K562 (cell line): Measurements from ENCODE around the gene CPVL. TPM values are rescaled to one million over a fixed set of nuclear protein-coding genes. Genes with fewer than 3 reads are reported as not detected.

Experiments
- ATAC-seq: fragments of 200-7000 bp; cut with Tn5 transposase; 3 replicates; pipeline ENCODE4 v1.9.1; 2020; ENCODE audit warnings: moderate library complexity
- BruUV-seq: library from RNA; stranded (reverse); fragments of 400-500 nt; replicated peaks from 2 replicates; lab custom pipeline; 2021; lab: Mats Ljungman, UMichigan
- CTCF ChIA-PET: fragments of 300-600 bp; formaldehyde crosslinking; extraction: SDS; loops from one replicate; lab custom pipeline; 2021; ENCODE audit warnings: low intra/inter-chr PET ratio; lab: Yijun Ruan, JAX
- POLR2A ChIA-PET: fragments of 300-600, 350-650 bp; sonication (Branson Sonifier 250); formaldehyde crosslinking; extraction: SDS; loops from one replicate; lab custom pipeline; 2021; ENCODE audit warnings: antibody characterized with exemption, inconsistent platforms; lab: Yijun Ruan, JAX
- DNase-seq, 4 experiments: peaks; one replicate each; pipeline versions ENCODE4 v3.0.0 to v3.0.0-alpha.2; 2011 to 2018; ENCODE audit warnings: low spot score in 3 of 4, mixed read lengths in 3 of 4; ENCODE audit errors: extremely low read depth in 1 of 4
- FAIRE-seq: peaks from 2 replicates; lab custom pipeline; 2011; peaks lifted over from hg19 to GRCh38; lab: Jason Lieb, UNC
- H2AFZ ChIP-seq: 2 replicates; pipeline ENCODE4 v1.6.0; 2011; ENCODE audit warnings: low read depth, low read length, control low read depth, inconsistent platforms
- H3K27ac ChIP-seq: fragments of 200-600 bp; 3 replicates; pipeline ENCODE4 v1.8.0; 2011; ENCODE audit warnings: low read depth, mild to moderate bottlenecking, control low read depth, inconsistent platforms, low read length, moderate library complexity, mixed read lengths; ENCODE audit errors: extremely low read depth
- H3K27me3 ChIP-seq, 2 experiments: fragments of 300-600 bp in 1 of 2; 2 replicates in 1 of 2; 3 replicates in 1 of 2; pipeline versions ENCODE4 v1.6.0 to v1.8.0; 2011; ENCODE audit warnings: inconsistent platforms in 2 of 2, low read length in 2 of 2, mild to moderate bottlenecking in 1 of 2, mixed read lengths in 1 of 2, moderate library complexity in 1 of 2; ENCODE audit not compliant: control insufficient read depth in 2 of 2, insufficient read depth in 2 of 2
- H3K36me3 ChIP-seq: fragments of 300-600 bp; 3 replicates; pipeline ENCODE4 v1.8.0; 2011; ENCODE audit warnings: mild to moderate bottlenecking, low read length, inconsistent platforms; ENCODE audit not compliant: control insufficient read depth, insufficient read depth
- H3K4me1 ChIP-seq, 2 experiments: fragments of 200-600 bp in 1 of 2; replicated peaks in 1 of 2; 2 replicates in 1 of 2; 3 replicates in 1 of 2; pipeline versions ENCODE4 v1.5.1 to v1.8.0; 2011; ENCODE audit warnings: inconsistent platforms in 2 of 2, low read length in 2 of 2, mild to moderate bottlenecking in 1 of 2, mixed read lengths in 1 of 2, moderate library complexity in 1 of 2; ENCODE audit not compliant: control insufficient read depth in 2 of 2, insufficient read depth in 2 of 2
- H3K4me2 ChIP-seq: 2 replicates; pipeline ENCODE4 v1.6.1; 2011; ENCODE audit warnings: low read length, control low read depth, inconsistent platforms, mixed read lengths; ENCODE audit not compliant: insufficient read depth
- H3K4me3 ChIP-seq: fragments of 200-600 bp; sonication (generic), shearing (Covaris generic); 2 replicates; pipeline ENCODE4 v1.5.1; 2016; ENCODE audit warnings: control low read depth, inconsistent platforms
- H3K79me2 ChIP-seq: fragments of 200-600 bp; 3 replicates; pipeline ENCODE4 v1.8.0; 2011; ENCODE audit warnings: low read length, inconsistent platforms; ENCODE audit not compliant: control insufficient read depth, insufficient read depth
- H3K9ac ChIP-seq, 2 experiments: 2 replicates each; pipeline versions ENCODE4 v1.6.0 to v1.6.1; 2011; ENCODE audit warnings: low read depth in 2 of 2, low read length in 2 of 2, control low read depth in 1 of 2, inconsistent platforms in 1 of 2, mild to moderate bottlenecking in 1 of 2, mixed read lengths in 1 of 2; ENCODE audit not compliant: insufficient read depth in 1 of 2
- H3K9me1 ChIP-seq: one replicate; pipeline ENCODE4 v1.6.0; 2011; ENCODE audit warnings: inconsistent platforms, mild to moderate bottlenecking, low read length, moderate library complexity; ENCODE audit not compliant: control insufficient read depth, insufficient read depth
- H3K9me3 ChIP-seq: replicated peaks from 2 replicates; pipeline ENCODE4 v1.5.1; 2011; ENCODE audit warnings: low read depth, low read length, inconsistent platforms; ENCODE audit not compliant: control insufficient read depth, insufficient read depth
- H4K20me1 ChIP-seq: replicated peaks from 2 replicates; pipeline ENCODE4 v1.6.1; 2011; ENCODE audit warnings: low read length, inconsistent platforms, mixed read lengths; ENCODE audit not compliant: control insufficient read depth, insufficient read depth
- BACH1 ChIP-seq: fragments of 200-800 bp; sonication (Bioruptor generic); IDR thresholded peaks from 2 replicates; pipeline ENCODE4 v1.6.1; 2016; ENCODE audit warnings: missing genetic modification characterization, missing compliant biosample characterization
- FOXM1 ChIP-seq, 2 experiments: fragments of 450-650 bp in 1 of 2; sonication (generic) in 1 of 2; formaldehyde crosslinking in 1 of 2; IDR thresholded peaks; 2 replicates each; pipeline versions ENCODE4 v1.6.1 to v1.9.0; 2017 to 2022; ENCODE audit warnings: low read depth in 2 of 2, mild to moderate bottlenecking in 2 of 2, missing genetic modification reagents in 1 of 2, moderate library complexity in 1 of 2
- MEF2A ChIP-seq: IDR thresholded peaks from 2 replicates; pipeline ENCODE4 v1.6.1; 2011; ENCODE audit warnings: low read depth, mild to moderate bottlenecking, low read length, moderate library complexity; ENCODE audit not compliant: control insufficient read depth
- MYNN ChIP-seq, 2 experiments: sonication (generic); formaldehyde crosslinking in 1 of 2; IDR thresholded peaks; 2 replicates each; pipeline versions ENCODE4 v1.5.0 to v1.6.1; 2016 to 2020; ENCODE audit warnings: antibody characterized with exemption in 1 of 2, missing genetic modification reagents in 1 of 2
- PHTF2 ChIP-seq: fragments of 250-450 bp; sonication (Bioruptor Pico); IDR thresholded peaks from 2 replicates; pipeline ENCODE4 v1.5.0; 2021; ENCODE audit warnings: mild to moderate bottlenecking
- RFX1 ChIP-seq: fragments of 450-650 bp; IDR thresholded peaks from 2 replicates; pipeline ENCODE4 v1.6.1; 2016; ENCODE audit warnings: mild to moderate bottlenecking, moderate library complexity
- SIRT6 ChIP-seq: IDR thresholded peaks from one replicate; pipeline ENCODE4 v1.6.1; 2012; ENCODE audit warnings: low read depth, mild to moderate bottlenecking, control low read depth, inconsistent platforms, low read length, moderate library complexity
- U2AF2 ChIP-seq: fragments of 200-400 bp; formaldehyde crosslinking; optimal IDR thresholded peaks from 2 replicates; pipeline ENCODE3; 2017; ENCODE audit warnings: low read depth, mild to moderate bottlenecking, low read length
- ZBTB17 ChIP-seq: fragments of 450-650 bp; formaldehyde crosslinking; IDR thresholded peaks from 2 replicates; pipeline ENCODE4 v1.4.0; 2020; ENCODE audit warnings: mild to moderate bottlenecking
- ZNF134 ChIP-seq: fragments of 250-450 bp; sonication (Bioruptor Pico); conservative IDR thresholded peaks from 2 replicates; pipeline ENCODE4 v1.4.0; 2020
- ZNF586 ChIP-seq: fragments of 450-650 bp; formaldehyde crosslinking; conservative IDR thresholded peaks from 2 replicates; pipeline ENCODE4 v1.4.0; 2020; ENCODE audit warnings: mild to moderate bottlenecking, moderate library complexity
- ZNF592 ChIP-seq: fragments of 450-650 bp; IDR thresholded peaks from 2 replicates; pipeline ENCODE4 v1.6.1; 2017; ENCODE audit warnings: antibody characterized with exemption, mild to moderate bottlenecking
- ZNF75A ChIP-seq: fragments of 450-650 bp; formaldehyde crosslinking; IDR thresholded peaks from 2 replicates; pipeline ENCODE4 v1.4.0; 2020; ENCODE audit warnings: mild to moderate bottlenecking
- WGBS: fragments of 100-300 bp; shearing (Covaris generic); methylation state at CpG from one replicate; pipeline ENCODE4 v1.1.6; 2016; ENCODE audit warnings: low coverage, mixed read lengths; ENCODE audit not compliant: insufficient coverage; ENCODE audit errors: missing lambda C conversion rate; 5-methylcytosine and 5-hydroxymethylcytosine counted together
- in situ Hi-C: fragments of 300-500 bp; cut with MboI; formaldehyde crosslinking; loops from 4 replicates; pipeline ENCODE4 v1.15.0; 2018; ENCODE audit warnings: inconsistent platforms, mixed read lengths
- intact Hi-C: fragments of 100-400 bp; cut with micrococcal nuclease; formaldehyde crosslinking; loops from 2 replicates; pipeline ENCODE4 v1.14.2; 2022
- polyA plus RNA-seq, 8 experiments: library from polyadenylated mRNA; depleted of rRNA in 4 of 8; stranded (reverse) in 5 of 8; unstranded in 3 of 8; fragments of >200 nt; fragmentation: Nextera tagmentation in 2 of 8; fragmentation: Illumina TruSeq in 1 of 8; extraction: Ambion mirVana in 2 of 8; extraction: Trizol in 1 of 8; gene quantifications; 2 replicates each; pipeline versions ENCODE4 v1.2.1 to v1.2.3, GENCODE V29; 2011 to 2014; ENCODE audit warnings: inconsistent platforms in 1 of 8, missing spikeins in 1 of 8
- total RNA-seq, 7 experiments: library from RNA; depleted of rRNA in 6 of 7; stranded (reverse); fragments of >200 nt in 6 of 7; fragmentation: Illumina TruSeq in 2 of 7; extraction: Trizol in 2 of 7; gene quantifications; 2 replicates each; pipeline versions ENCODE4 v1.2.1 to v1.2.3, GENCODE V29; 2011 to 2021; ENCODE audit warnings: low replicate concordance in 1 of 7
- TF ChIP-seq, protein P1 (sequence below): fragments of 450-650 bp; IDR thresholded peaks from 2 replicates; pipeline ENCODE4 v1.6.1; 2018; ENCODE audit warnings: mild to moderate bottlenecking, low read depth; ENCODE audit not compliant: partially characterized antibody

CPVL gene
- total and polyA plus RNA-seq, 9 of the 15 experiments (the other 6 are each of a cell fraction or from before 2014, with no cell fraction given): 0.89 to 2.4 (median 1.5) TPM

- TF ChIP-seq U2AF2 (no peak), BACH1 (tag) (no peak), ZNF134 (no peak), FOXM1 (IDR thresholded peaks at IDR 0.05; ENCODE audit: low read depth) (no peak), FOXM1 (CRISPR knock-in tag; IDR thresholded peaks at IDR 0.05; ENCODE audit: low read depth) (no peak), MEF2A (no peak), RFX1 (no peak), ZNF75A (no peak), MYNN (IDR thresholded peaks at IDR 0.05) (no peak), MYNN (CRISPR knock-in tag; IDR thresholded peaks at IDR 0.05) (no peak), PHTF2 (CRISPR knock-in tag) (no peak), ZNF592 (no peak), ZNF586 (CRISPR knock-in tag) (no peak), ZBTB17 (CRISPR knock-in tag) (no peak), SIRT6 (no peak)
- TF ChIP-seq, protein P1, sequence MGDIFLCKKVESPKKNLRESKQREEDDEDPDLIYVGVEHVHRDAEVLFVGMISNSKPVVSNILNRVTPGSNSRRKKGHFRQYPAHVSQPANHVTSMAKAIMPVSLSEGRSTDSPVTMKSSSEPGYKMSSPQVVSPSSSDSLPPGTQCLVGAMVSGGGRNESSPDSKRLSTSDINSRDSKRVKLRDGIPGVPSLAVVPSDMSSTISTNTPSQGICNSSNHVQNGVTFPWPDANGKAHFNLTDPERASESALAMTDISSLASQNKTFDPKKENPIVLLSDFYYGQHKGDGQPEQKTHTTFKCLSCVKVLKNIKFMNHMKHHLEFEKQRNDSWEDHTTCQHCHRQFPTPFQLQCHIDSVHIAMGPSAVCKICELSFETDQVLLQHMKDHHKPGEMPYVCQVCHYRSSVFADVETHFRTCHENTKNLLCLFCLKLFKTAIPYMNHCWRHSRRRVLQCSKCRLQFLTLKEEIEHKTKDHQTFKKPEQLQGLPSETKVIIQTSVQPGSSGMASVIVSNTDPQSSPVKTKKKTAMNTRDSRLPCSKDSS: no peak
- intact Hi-C loops: no loop called here
- Histone ChIP-seq H3K4me3 (no peak overlapping the region), H3K9me3 (no peaks in the 10 kb centered on the region), H2AFZ (no peak overlapping the region), H4K20me1 (no peaks in the 10 kb centered on the region), H3K79me2 (no peaks in the 10 kb centered on the region), H3K36me3 (no peaks in the 10 kb centered on the region), H3K4me1 (no peaks in the 10 kb centered on the region), H3K9me1 (no peaks in the 10 kb centered on the region), H3K27me3 (no peaks in the 10 kb centered on the region; a peak in 1 of 5 replicates), H3K4me2 (no peak overlapping the region), H3K27ac (no peak overlapping the region), H3K9ac (no peak overlapping the region)
- no TSS peak for BruUV-seq
- FAIRE-seq: no peak
- POLR2A ChIA-PET: interaction anchor here (0.8 kb wide), 1 partner anchor 196 kb away, joined by 3 read pairs; no protein-coding TSS in a partner anchor
- CTCF ChIA-PET: no interaction called here
- in situ Hi-C loops: no loop called here
- ATAC-seq: no peak
- 0% methylated on average over 1 of the region's 1 CpG for WGBS
- DNase-seq: no peak
Observed at GRCh38 chr7:29123626-29124190, 22.6 kb downstream of the CPVL start.
